Measurements from ENCODE around the gene ABR. TPM values are rescaled to one million over a fixed set of nuclear protein-coding genes. Genes with fewer than 3 reads are reported as not detected.
"Not testable (repeated sequence)": the region's sequence is repeated elsewhere in the genome, so short reads cannot be mapped to it uniquely, and the experiment has no call there.

Gene ABR
- total RNA-seq, 2 donors from 2014 or later, result 101 to 130 TPM

DNA sequence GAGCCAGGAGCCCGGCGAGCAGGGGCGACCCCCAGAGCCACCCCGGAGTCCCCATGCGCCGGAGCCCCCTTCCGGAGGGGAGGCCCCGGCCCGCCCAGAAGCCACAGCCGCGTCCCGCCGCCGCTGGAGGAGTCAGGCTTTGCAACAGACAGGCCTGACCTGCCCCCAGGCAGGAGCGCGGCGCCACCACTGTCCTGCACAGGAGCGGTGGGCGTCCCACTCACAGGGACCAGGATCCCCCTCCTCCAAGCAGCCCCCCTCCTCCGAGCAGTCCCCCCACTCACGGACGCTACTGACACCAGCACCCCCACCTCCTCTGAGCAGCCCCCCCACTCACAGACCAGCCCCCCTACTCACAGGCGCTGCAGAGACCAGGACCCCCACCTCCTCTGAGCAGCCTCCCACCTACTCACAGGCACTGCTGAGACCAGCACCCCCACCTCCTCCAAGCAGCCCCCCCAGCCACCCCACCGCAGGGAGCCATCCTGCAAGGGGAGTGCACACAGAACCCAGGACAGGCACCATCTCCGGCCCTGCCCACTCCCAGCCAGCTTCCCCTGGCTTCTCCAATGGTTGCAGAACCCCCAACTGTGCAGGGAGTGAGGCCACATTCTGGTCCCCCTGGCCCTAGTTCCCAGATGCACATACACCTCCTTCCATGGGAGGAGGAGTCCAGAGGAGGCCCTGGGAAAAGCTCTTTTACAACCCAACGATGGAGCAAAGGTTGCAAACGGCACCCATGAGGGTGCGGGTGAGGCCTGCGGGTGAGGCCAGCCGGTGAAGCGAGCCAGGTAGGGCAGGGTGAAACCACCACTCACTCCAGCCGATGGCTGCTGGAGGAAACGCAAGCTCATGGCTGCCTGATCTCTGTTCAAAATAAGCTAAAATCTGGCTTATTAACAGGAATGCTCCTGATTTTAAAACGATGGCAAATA lies 69.9 kb downstream of the ABR start:
- DNase-seq, result no peak
- H3K4me1 Mint-ChIP-seq, result peaks cover 41% of the 10 kb centered on the region
- H3K36me3 Mint-ChIP-seq (ENCODE audit: low read depth), result no peaks in the 10 kb centered on the region
- peak; percentile 49 for ATAC-seq
- no peaks in the 10 kb centered on the region for H3K27me3 Mint-ChIP-seq
- peak overlapping the region; percentile 29 for H3K27ac Mint-ChIP-seq
- H3K4me3 Mint-ChIP-seq, result peak overlapping the region; percentile 90
- no peaks in the 10 kb centered on the region for H3K9me3 ChIP-seq (ENCODE audit: control insufficient read depth, low read length, poor library complexity, severe bottlenecking)

DNA sequence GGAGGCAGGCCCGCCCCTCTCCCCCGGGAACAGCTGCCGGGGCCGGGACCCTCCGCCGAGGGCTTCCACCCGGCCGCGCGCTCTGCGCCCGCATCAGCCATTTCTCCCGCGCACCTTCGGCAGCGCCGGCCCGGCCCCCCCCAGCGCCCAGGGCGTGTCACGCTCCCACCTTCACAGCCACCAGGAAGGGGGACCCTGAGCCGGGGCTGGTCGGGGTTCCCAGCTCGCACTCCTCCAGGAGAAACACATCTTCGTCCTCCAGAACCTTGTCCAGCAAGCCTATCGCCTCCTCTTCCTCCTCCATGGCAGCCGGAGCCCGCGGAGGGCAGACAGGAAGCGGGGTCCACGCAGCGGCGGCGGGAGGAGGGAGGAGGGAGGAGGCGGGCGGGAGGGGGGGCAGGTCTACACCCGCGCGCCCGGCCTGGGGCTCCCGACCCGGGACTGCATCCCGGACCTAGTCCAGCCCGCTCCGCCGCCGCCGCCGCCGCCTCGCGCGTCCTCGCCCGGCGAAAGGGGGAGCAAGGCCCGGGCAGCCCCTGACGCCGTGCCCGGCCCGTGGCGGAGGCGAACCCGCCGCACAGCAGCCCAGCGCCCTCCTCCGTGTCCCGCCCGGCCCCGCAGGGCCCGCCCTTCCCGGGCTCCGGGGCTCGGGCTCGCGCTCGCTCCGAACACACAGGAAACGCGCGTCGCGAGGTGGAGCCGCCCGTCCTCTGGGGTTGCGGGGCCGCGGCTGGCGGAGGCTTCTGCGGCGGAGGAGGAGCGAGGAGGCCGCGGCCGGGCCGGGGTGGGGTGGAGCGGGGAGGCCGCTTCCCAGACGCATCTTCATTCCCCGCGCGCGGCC lies 70.8 kb downstream of the ABR start:
- Mint-ChIP-seq H3K4me3 (peak overlapping the region; percentile 90), H3K36me3 (ENCODE audit: low read depth) (no peaks in the 10 kb centered on the region)
- DNase-seq, result peak; percentile 61 to 67 (median 63)

GRCh38 chr17:1108478-1108764 lies 71.4 kb downstream of the ABR start:
- DNase-seq, result peak in 1 of 3 donors; percentile 37
- Mint-ChIP-seq H3K4me3 (peak overlapping the region; percentile 90), H3K4me1 (peaks cover 43% of the 10 kb centered on the region), H3K27me3 (no peaks in the 10 kb centered on the region), H3K27ac (peak overlapping the region; percentile 85), H3K36me3 (ENCODE audit: low read depth) (no peaks in the 10 kb centered on the region)
- ATAC-seq, result peak; percentile 10
- H3K9me3 ChIP-seq (ENCODE audit: control insufficient read depth, low read length, poor library complexity, severe bottlenecking), result no peaks in the 10 kb centered on the region

More for the DNA sequence above, 70.8 kb downstream of the ABR start:
- peak; percentile 87 for ATAC-seq
- no peaks in the 10 kb centered on the region for H3K9me3 ChIP-seq (ENCODE audit: control insufficient read depth, low read length, poor library complexity, severe bottlenecking)
- Mint-ChIP-seq H3K27ac (no peak overlapping the region), H3K27me3 (no peaks in the 10 kb centered on the region), H3K4me1 (peaks cover 38% of the 10 kb centered on the region)

GRCh38 chr17:1107777-1108477 lies 71.9 kb downstream of the ABR start:
- Mint-ChIP-seq H3K4me3 (peak overlapping the region; percentile 90), H3K4me1 (peaks cover 43% of the 10 kb centered on the region), H3K27ac (peak overlapping the region; percentile 85), H3K36me3 (ENCODE audit: low read depth) (no peaks in the 10 kb centered on the region), H3K27me3 (no peaks in the 10 kb centered on the region)
- ATAC-seq, result peak; percentile 7
- DNase-seq, result no peak
- no peaks in the 10 kb centered on the region for H3K9me3 ChIP-seq (ENCODE audit: control insufficient read depth, low read length, poor library complexity, severe bottlenecking)

GRCh38 chr17:1107083-1107776 lies 72.6 kb downstream of the ABR start:
- Mint-ChIP-seq H3K4me1 (peaks cover 43% of the 10 kb centered on the region), H3K27ac (peak overlapping the region; percentile 85), H3K27me3 (no peaks in the 10 kb centered on the region), H3K36me3 (ENCODE audit: low read depth) (no peaks in the 10 kb centered on the region), H3K4me3 (peak overlapping the region; percentile 90)
- DNase-seq (no peak), ATAC-seq (no peak)
- H3K9me3 ChIP-seq (ENCODE audit: control insufficient read depth, low read length, poor library complexity, severe bottlenecking), result no peaks in the 10 kb centered on the region

GRCh38 chr17:1104222-1104621 lies 75.6 kb downstream of the ABR start:
- ATAC-seq (no peak), DNase-seq (no peak)
- H3K36me3 Mint-ChIP-seq (ENCODE audit: low read depth), result no peaks in the 10 kb centered on the region
- no peaks in the 10 kb centered on the region for H3K27me3 Mint-ChIP-seq
- H3K9me3 ChIP-seq (ENCODE audit: control insufficient read depth, low read length, poor library complexity, severe bottlenecking), result no peaks in the 10 kb centered on the region
- H3K27ac Mint-ChIP-seq, result no peak overlapping the region
- no peak overlapping the region for H3K4me3 Mint-ChIP-seq
- H3K4me1 Mint-ChIP-seq, result peaks cover 37% of the 10 kb centered on the region

DNA sequence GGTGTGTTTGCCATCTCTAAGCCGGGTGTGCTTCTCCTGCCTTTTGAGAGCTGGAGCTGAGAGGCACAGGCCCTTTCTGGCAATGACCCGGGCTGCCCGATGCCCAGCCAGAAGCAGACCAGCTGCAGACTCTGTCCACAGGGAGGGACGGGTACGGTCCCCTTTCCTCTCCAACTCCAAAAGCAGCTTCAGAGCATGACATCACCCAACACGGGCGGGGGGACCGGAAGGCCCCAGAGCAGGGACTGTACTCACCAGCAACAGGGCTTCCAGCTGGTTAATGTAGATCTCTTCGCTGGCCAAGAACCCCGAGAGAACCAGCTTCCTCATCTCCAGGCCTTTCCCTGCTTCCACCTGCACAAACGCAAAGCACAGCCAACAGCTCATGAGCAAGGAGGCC lies 79.4 kb downstream of the ABR start:
- DNase-seq (no peak), ATAC-seq (no peak)
- H3K4me1 Mint-ChIP-seq, result peaks cover 43% of the 10 kb centered on the region
- H3K27me3 Mint-ChIP-seq, result no peaks in the 10 kb centered on the region
- no peaks in the 10 kb centered on the region for H3K9me3 ChIP-seq (ENCODE audit: control insufficient read depth, low read length, poor library complexity, severe bottlenecking)
- H3K36me3 Mint-ChIP-seq (ENCODE audit: low read depth), result no peaks in the 10 kb centered on the region
- no peak overlapping the region for H3K4me3 Mint-ChIP-seq
- no peak overlapping the region for H3K27ac Mint-ChIP-seq

GRCh38 chr17:1099242-1099641 lies 80.5 kb downstream of the ABR start:
- no peaks in the 10 kb centered on the region for H3K9me3 ChIP-seq (ENCODE audit: control insufficient read depth, low read length, poor library complexity, severe bottlenecking)
- Mint-ChIP-seq H3K4me3 (no peak overlapping the region), H3K27ac (no peak overlapping the region), H3K36me3 (ENCODE audit: low read depth) (no peaks in the 10 kb centered on the region), H3K27me3 (no peaks in the 10 kb centered on the region), H3K4me1 (peaks cover 46% of the 10 kb centered on the region)
- DNase-seq (no peak), ATAC-seq (no peak)

GRCh38 chr17:1097972-1098744 lies 81.6 kb downstream of the ABR start:
- H3K4me3 Mint-ChIP-seq, result peak overlapping the region; percentile 50
- not testable (repeated sequence) for H3K36me3 Mint-ChIP-seq (ENCODE audit: low read depth); DNase-seq; H3K9me3 ChIP-seq (ENCODE audit: control insufficient read depth, low read length, poor library complexity, severe bottlenecking); H3K27me3 Mint-ChIP-seq
- H3K4me1 Mint-ChIP-seq, result peaks cover 41% of the 10 kb centered on the region
- peak overlapping the region; percentile 83 for H3K27ac Mint-ChIP-seq
- ATAC-seq, result peak; percentile 62

DNA sequence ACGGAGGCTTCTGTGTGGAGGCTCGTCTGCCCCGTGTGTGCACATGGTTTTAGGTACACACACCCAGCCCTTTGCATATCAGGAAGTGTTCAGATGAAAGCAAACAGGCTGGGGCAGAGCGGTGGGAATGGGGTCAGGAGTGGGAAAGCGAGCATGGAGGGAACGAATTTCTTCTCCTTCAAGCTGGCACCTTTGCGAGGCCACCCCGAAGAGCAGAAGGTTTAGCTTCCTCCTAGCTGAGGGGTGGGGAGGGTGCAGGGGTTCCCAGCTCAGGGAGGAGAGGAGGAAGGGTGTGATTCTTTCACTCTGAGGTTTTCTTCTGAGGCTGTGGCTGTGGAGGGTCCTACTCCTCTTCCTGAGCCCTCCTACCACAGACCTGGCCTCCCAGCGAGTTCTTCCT lies 83.6 kb downstream of the ABR start:
- peaks cover 36% of the 10 kb centered on the region for H3K4me1 Mint-ChIP-seq
- H3K9me3 ChIP-seq (ENCODE audit: control insufficient read depth, low read length, poor library complexity, severe bottlenecking), result no peaks in the 10 kb centered on the region
- ATAC-seq (peak; percentile 35), DNase-seq (no peak)
- H3K4me3 Mint-ChIP-seq, result peak overlapping the region; percentile 78
- H3K36me3 Mint-ChIP-seq (ENCODE audit: low read depth), result no peaks in the 10 kb centered on the region
- no peaks in the 10 kb centered on the region for H3K27me3 Mint-ChIP-seq
- peak overlapping the region; percentile 41 for H3K27ac Mint-ChIP-seq

DNA sequence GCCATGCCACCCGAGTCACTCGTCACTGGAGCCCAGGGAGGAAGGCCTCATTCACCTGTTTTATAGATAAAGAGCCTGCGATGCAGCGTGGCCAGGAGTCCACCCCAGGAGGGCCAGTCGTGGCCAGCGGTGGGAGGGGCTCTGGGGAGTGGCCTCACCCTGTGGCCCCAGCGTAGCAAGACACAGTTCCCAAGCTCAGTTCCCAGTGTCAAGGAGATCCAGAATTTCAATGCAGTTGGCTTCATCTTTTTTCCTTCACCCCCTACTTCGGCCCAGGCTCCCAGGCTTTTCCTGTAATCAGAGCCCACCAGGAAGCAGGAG lies 84.0 kb downstream of the ABR start:
- DNase-seq, result no peak
- H3K27ac Mint-ChIP-seq, result peak overlapping the region; percentile 41
- no peak for ATAC-seq
- no peaks in the 10 kb centered on the region for H3K9me3 ChIP-seq (ENCODE audit: control insufficient read depth, low read length, poor library complexity, severe bottlenecking)
- H3K36me3 Mint-ChIP-seq (ENCODE audit: low read depth), result no peaks in the 10 kb centered on the region
- peak overlapping the region; percentile 78 for H3K4me3 Mint-ChIP-seq
- no peaks in the 10 kb centered on the region for H3K27me3 Mint-ChIP-seq
- peaks cover 36% of the 10 kb centered on the region for H3K4me1 Mint-ChIP-seq
